Ovary (tissue), 9 donors: ENCODE measurements around the gene INPP5A. TPM values are rescaled to one million over a fixed set of nuclear protein-coding genes. Genes with fewer than 3 reads are reported as not detected.
"Not testable (repeated sequence)": the region's sequence is repeated elsewhere in the genome, so short reads cannot be mapped to it uniquely, and the experiment has no call there.

ENCODE experiments used
- DNase-seq, 5 donors: peaks; one replicate each; pipeline ENCODE4 v3.0.0-alpha.2; 2019 to 2020
- H3K27ac ChIP-seq, 2 donors: fragments of 200-600 bp; one replicate each; pipeline versions ENCODE4 v1.5.1 to v1.8.0; 2019 to 2022
- H3K27me3 ChIP-seq: fragments of 200-600 bp; one replicate; pipeline ENCODE4 v1.8.0; 2022
- H3K36me3 ChIP-seq: fragments of 200-600 bp; sonication (generic); one replicate; pipeline ENCODE4 v1.5.1; 2019
- H3K4me1 ChIP-seq: one replicate; pipeline ENCODE4 v1.8.1; 2013; ENCODE audit warnings: mild to moderate bottlenecking, moderate library complexity; ENCODE audit not compliant: insufficient read depth
- H3K4me3 ChIP-seq: fragments of 200-600 bp; sonication (generic); one replicate; pipeline ENCODE4 v1.5.1; 2017
- H3K9me3 ChIP-seq, 2 donors: fragments of 200-600 bp in 1 of 2; sonication (generic) in 1 of 2; one replicate each; pipeline versions ENCODE4 v1.5.1 to v1.8.1; 2013 to 2019; ENCODE audit warnings: mild to moderate bottlenecking in 1 of 2, moderate library complexity in 1 of 2
- EP300 ChIP-seq: sonication (generic); formaldehyde crosslinking; IDR thresholded peaks from one replicate; pipeline ENCODE4 v1.6.1; 2017; ENCODE audit warnings: antibody characterized with exemption
- POLR2A ChIP-seq: fragments of 450-650 bp; IDR thresholded peaks from one replicate; pipeline ENCODE4 v1.6.1; 2017; ENCODE audit warnings: antibody characterized with exemption, mild to moderate bottlenecking, moderate library complexity
- WGBS, 3 donors: extraction: QIAGEN DNeasy Blood & Tissue Kit in 1 of 3; methylation state at CpG; one replicate each; pipeline versions ENCODE4 v1.1.5 to v1.1.7; 2013 to 2017; 5-methylcytosine and 5-hydroxymethylcytosine counted together
- intact Hi-C, 4 donors: fragments of 100-400 bp; cut with DNase I; formaldehyde crosslinking; loops; one replicate each; pipeline versions ENCODE4 v1.11.0 to v1.15.1; 2022 to 2023
- polyA plus RNA-seq, 2 donors: library from polyadenylated mRNA; stranded (reverse); fragments of 200-250 nt in 1 of 2; fragments of 350-450 nt in 1 of 2; fragmentation: Illumina TruSeq in 1 of 2; extraction: RNeasy Lipid Tissue Mini Kit (QIAGEN cat#74804) in 1 of 2; gene quantifications; one replicate each; pipeline ENCODE4 v1.2.3, GENCODE V29; 2013 to 2014
- total RNA-seq, 7 donors: library from RNA; depleted of rRNA in 2 of 7; stranded (reverse); fragments of >200 nt in 2 of 7; fragmentation: NEBNext Ultra II Directional in 3 of 7; extraction: Animal tissue kit (Norgen Biotek cat#: 25700) in 3 of 7; gene quantifications; one replicate each; pipeline versions ENCODE4 v1.1.0 to v1.2.4, GENCODE V29; 2016 to 2023
- TF ChIP-seq, protein P1 (sequence below), 3 donors: fragments of 450-650 bp in 2 of 3; fragments of 200-600 bp in 1 of 3; IDR thresholded peaks; one replicate each; pipeline versions ENCODE4 v1.5.1 to v1.8.0; 2016 to 2022; ENCODE audit warnings: antibody characterized with exemption in 3 of 3, mild to moderate bottlenecking in 1 of 3
- donor health status: DM: no; HTN: no; CAD: no; lungs with moderate emphysema.
- donor health status: DM: no; HTN: no; CAD: no.
- donor health status: Bipolar disorder and iron deficiency.
- donor health status: DM: yes; HTN: yes; CAD: no.
- donor health status: DM: no; HTN: no; CAD: no.
- donor health status: DM: yes; HTN: yes; CAD: no.

INPP5A gene
- total and polyA plus RNA-seq, 9 donors, result 19.8 to 41.2 (median 35.3) TPM

DNA sequence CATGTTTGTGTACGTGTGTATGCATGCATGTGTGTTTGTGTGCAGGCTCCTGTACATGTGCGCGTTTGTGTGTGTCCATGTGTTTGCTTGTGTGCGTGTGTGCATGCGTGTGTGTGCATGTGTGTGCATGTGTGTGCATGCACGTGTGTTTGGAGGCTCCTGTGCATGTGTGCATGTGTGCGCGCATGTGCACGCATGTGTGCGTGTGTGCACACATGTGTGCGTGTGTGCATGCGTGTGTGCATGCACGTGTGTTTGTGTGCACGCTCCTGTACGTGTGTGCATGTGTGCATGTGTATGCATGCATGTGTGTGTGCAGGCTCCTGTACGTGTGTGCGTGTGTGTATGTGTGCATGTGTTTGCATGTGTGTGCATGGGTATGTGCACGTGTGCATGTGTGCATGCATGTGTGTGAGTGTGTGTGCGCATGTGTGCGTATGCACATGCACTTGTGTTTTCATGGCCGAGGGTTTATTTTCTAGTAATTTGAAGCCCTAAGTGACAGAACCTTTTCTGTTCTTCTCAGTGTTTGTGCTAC lies 59.2 kb downstream of the INPP5A start:
- H3K9me3 ChIP-seq, result no peaks in the 10 kb centered on the region
- H3K4me3 ChIP-seq, result no peak overlapping the region
- no peak for DNase-seq
- no peak overlapping the region for H3K27ac ChIP-seq
- TF ChIP-seq POLR2A, result no peak
- TF ChIP-seq, protein P1, sequence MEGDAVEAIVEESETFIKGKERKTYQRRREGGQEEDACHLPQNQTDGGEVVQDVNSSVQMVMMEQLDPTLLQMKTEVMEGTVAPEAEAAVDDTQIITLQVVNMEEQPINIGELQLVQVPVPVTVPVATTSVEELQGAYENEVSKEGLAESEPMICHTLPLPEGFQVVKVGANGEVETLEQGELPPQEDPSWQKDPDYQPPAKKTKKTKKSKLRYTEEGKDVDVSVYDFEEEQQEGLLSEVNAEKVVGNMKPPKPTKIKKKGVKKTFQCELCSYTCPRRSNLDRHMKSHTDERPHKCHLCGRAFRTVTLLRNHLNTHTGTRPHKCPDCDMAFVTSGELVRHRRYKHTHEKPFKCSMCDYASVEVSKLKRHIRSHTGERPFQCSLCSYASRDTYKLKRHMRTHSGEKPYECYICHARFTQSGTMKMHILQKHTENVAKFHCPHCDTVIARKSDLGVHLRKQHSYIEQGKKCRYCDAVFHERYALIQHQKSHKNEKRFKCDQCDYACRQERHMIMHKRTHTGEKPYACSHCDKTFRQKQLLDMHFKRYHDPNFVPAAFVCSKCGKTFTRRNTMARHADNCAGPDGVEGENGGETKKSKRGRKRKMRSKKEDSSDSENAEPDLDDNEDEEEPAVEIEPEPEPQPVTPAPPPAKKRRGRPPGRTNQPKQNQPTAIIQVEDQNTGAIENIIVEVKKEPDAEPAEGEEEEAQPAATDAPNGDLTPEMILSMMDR (IDR thresholded peaks at IDR 0.05), result no peak
- TF ChIP-seq EP300, result no peak
- intact Hi-C loops, result no loop called here
- no peaks in the 10 kb centered on the region for H3K27me3 ChIP-seq
- H3K36me3 ChIP-seq, result no peaks in the 10 kb centered on the region
- H3K4me1 ChIP-seq, result peaks cover 9% of the 10 kb centered on the region
- 75 to 91% (median 76%) methylated on average over 21 of the region's 21 CpGs for WGBS, 3 donors

DNA sequence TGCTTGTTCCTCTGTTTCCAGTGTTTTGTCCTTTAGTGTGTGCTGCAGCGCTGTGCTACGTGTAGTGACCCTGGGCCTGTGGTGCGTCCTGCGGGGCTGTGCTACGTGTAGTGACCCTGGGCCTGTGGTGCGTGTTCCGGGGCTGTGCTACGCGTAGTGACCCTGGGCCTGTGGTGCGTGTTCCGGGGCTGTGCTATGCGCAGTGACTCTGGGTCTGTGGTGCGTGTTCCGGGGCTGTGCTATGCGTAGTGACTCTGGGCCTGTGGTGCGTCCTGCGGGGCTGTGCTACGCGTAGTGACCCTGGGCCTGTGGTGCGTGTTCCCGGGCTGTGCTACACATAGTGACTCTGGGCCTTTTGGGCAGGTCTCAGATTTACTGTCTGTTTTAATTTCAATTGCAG lies 60.1 kb downstream of the INPP5A start:
- no peak for DNase-seq

DNA sequence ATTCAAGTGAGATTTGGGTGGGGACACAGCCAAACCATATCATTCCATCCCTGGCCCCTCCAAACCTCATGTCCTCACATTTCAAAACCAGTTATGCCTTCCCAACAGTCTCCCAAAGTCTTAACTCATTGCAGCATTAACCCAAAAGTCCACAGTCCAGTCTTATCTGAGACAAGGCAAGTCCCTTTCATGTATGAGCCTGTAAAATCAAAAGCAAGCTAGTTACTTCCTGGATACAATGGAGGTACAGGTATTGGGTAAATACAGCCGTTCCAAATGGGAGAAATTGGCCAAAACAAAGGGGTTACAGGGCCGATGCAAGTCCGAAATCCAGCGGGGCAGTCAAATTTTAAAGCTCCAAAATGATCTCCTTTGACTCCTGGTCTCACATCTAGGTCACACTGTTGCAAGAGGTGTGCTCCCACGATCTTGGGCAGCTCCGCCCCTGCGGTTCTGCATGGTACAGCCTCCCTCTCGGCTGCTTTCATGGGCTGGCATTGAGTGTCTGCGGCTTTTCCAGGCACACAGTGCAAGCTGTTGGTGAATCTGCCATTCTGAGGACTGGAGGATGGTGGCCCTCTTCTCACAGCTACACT lies 61.5 kb downstream of the INPP5A start:
- H3K36me3 ChIP-seq, H3K27ac ChIP-seq, H3K4me1 ChIP-seq, H3K4me3 ChIP-seq, H3K9me3 ChIP-seq, intact Hi-C loops, H3K27me3 ChIP-seq: not testable (repeated sequence)
- WGBS, 3 donors, result 95 to 98% (median 97%) methylated on average over 9 of the region's 9 CpGs
- DNase-seq, result peak in 1 of 5 donors; percentile 10

More for the DNA sequence above, 60.1 kb downstream of the INPP5A start:
- intact Hi-C loops, result no loop called here
- Histone ChIP-seq H3K9me3 (no peaks in the 10 kb centered on the region), H3K27me3 (no peaks in the 10 kb centered on the region), H3K27ac (no peak overlapping the region), H3K36me3 (no peaks in the 10 kb centered on the region), H3K4me1 (peaks cover 9% of the 10 kb centered on the region), H3K4me3 (no peak overlapping the region)
- WGBS, 3 donors, result 87 to 92% (median 91%) methylated on average over 21 of the region's 21 CpGs
- TF ChIP-seq POLR2A, result no peak
- TF ChIP-seq EP300, result no peak
- TF ChIP-seq, protein P1 (IDR thresholded peaks at IDR 0.05), result no peak

DNA sequence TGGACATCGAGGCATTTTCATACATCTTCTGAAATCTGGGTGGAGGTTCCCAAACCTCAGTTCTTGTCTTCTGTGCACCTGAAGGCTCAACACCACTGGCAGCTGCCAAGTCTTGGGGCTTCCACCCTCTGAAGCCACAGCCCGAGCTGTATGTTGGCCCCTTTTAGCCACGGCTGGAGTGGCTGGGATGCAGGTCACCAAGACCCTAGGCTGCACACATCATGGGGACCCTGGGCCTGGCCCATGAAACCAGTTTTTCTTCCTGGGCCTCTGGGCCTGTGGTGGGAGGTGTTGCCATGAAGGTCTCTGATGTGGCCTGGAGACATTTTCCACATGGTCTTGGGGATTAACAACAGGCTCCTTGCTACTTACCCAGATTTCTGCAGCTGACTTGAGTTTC lies 62.1 kb downstream of the INPP5A start:
- no peak for DNase-seq
- no peak overlapping the region for H3K27ac ChIP-seq
- H3K9me3 ChIP-seq, result no peaks in the 10 kb centered on the region
- intact Hi-C loops, result no loop called here
- no peaks in the 10 kb centered on the region for H3K36me3 ChIP-seq
- H3K4me3 ChIP-seq, result no peak overlapping the region
- H3K27me3 ChIP-seq, result no peaks in the 10 kb centered on the region
- WGBS, 3 donors, result 95 to 98% (median 97%) methylated on average over 3 of the region's 3 CpGs
- H3K4me1 ChIP-seq, result peaks cover 4% of the 10 kb centered on the region
- TF ChIP-seq EP300 (no peak), POLR2A (no peak)
- TF ChIP-seq, protein P1 (IDR thresholded peaks at IDR 0.05), result no peak

DNA sequence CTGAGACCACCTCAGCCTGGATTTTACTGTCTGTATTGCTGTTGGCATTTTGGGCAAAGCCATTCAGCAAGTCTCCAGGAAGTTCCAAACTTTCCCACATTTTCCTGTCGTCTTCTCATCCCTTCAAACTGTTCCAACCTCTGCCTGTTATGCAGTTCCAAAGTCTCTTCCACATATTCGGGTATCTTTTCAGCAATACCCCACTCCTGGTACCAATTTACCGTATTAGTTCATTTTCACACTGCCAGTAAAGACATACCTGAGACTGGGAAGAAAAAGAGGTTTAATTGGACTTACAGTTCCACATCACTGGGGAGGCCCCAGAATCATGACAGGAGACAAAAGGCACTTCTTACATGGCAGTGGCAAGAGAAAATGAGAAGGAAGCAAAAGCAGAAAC lies 62.8 kb downstream of the INPP5A start:
- no peak for DNase-seq
- TF ChIP-seq POLR2A (no peak), EP300 (no peak)
- TF ChIP-seq, protein P1 (IDR thresholded peaks at IDR 0.05), result no peak
- H3K27ac ChIP-seq, result no peak overlapping the region
- H3K27me3 ChIP-seq, result no peaks in the 10 kb centered on the region
- H3K36me3 ChIP-seq, result no peaks in the 10 kb centered on the region
- H3K9me3 ChIP-seq, result no peaks in the 10 kb centered on the region
- peaks cover 5% of the 10 kb centered on the region for H3K4me1 ChIP-seq
- no peak overlapping the region for H3K4me3 ChIP-seq
- intact Hi-C loops, result no loop called here
- 97 to 100% (median 98%) methylated on average over 3 of the region's 3 CpGs for WGBS, 3 donors
